ENCODE results near the gene IMMP2L. TPM values are rescaled to one million over a fixed set of nuclear protein-coding genes. Genes with fewer than 3 reads are reported as not detected.

IMMP2L gene
- total and polyA plus RNA-seq, 2 of the 8 experiments (the other 6 are each of a cell fraction or from before 2014, with no cell fraction given): 2.3 to 10.1 TPM

- no peak for TF ChIP-seq JUND (IDR thresholded peaks at IDR 0.05; ENCODE audit: low read length)
- no peak for TF ChIP-seq ASH2L (IDR thresholded peaks at IDR 0.05; ENCODE audit: low read length)
- no peak for TF ChIP-seq ZNF274 (IDR thresholded peaks at IDR 0.05; ENCODE audit: borderline replicate concordance, extremely low read depth, low read length)
- no peak for TF ChIP-seq RAD21 (IDR thresholded peaks at IDR 0.05 in 1 of 2, conservative IDR thresholded peaks at IDR 0.05 in 1 of 2; ENCODE audit: low read depth in 2 of 2, low read length in 2 of 2)
- TF ChIP-seq BRCA1 (IDR thresholded peaks at IDR 0.05; ENCODE audit: low read depth, low read length): no peak
- TF ChIP-seq EZH2 (IDR thresholded peaks at IDR 0.05; ENCODE audit: low read depth, low read length, severe bottlenecking): no peak
- TF ChIP-seq USF2 (IDR thresholded peaks at IDR 0.05; ENCODE audit: low read length): no peak
- no peak for TF ChIP-seq RNF2 (IDR thresholded peaks at IDR 0.05; ENCODE audit: borderline replicate concordance, low read depth, low read length, missing control alignments, poor library complexity, severe bottlenecking)
- TF ChIP-seq CREB1 (IDR thresholded peaks at IDR 0.05): no peak
- TF ChIP-seq KDM4A (IDR thresholded peaks at IDR 0.05; ENCODE audit: low read depth, low read length, severe bottlenecking): no peak
- TF ChIP-seq EGR1 (IDR thresholded peaks at IDR 0.05; ENCODE audit: borderline replicate concordance, low read depth, low read length): no peak
- no peak for TF ChIP-seq NANOG (IDR thresholded peaks at IDR 0.05; ENCODE audit: insufficient read depth, low read depth, low read length, poor library complexity, severe bottlenecking)
- no peak for TF ChIP-seq CTBP2 (IDR thresholded peaks at IDR 0.05; ENCODE audit: borderline replicate concordance, insufficient read depth, insufficient read length, low read length)
- TF ChIP-seq SIX5 (IDR thresholded peaks at IDR 0.05; ENCODE audit: low read depth, low read length): no peak
- no peak for TF ChIP-seq SP4 (IDR thresholded peaks at IDR 0.05; ENCODE audit: low read length)
- TF ChIP-seq HDAC6 (IDR thresholded peaks at IDR 0.05; ENCODE audit: low read depth, low read length): no peak
Measured at GRCh38 chr7:111003883-111004282, 558.4 kb downstream of the IMMP2L start (continued).

Measured in H1 (cell line).